SU-DHL-6 (cell line): ENCODE results near the gene PRKCE.

Experiments
- CTCF ChIP-seq: fragments of 200-600 bp; sonication (generic); IDR thresholded peaks from one replicate; pipeline ENCODE4 v1.5.1; 2017; ENCODE audit warnings: antibody characterized with exemption, mild to moderate bottlenecking, low read length, moderate library complexity; ENCODE audit not compliant: insufficient read depth, poor library complexity, severe bottlenecking
- EZH2phosphoT487 ChIP-seq: fragments of 200-600 bp; sonication (generic), shearing (Covaris generic); conservative IDR thresholded peaks from 2 replicates; pipeline ENCODE4 v1.6.1; 2018; ENCODE audit warnings: mild to moderate bottlenecking, antibody characterized with exemption, low read length, moderate library complexity, mixed read lengths

DNA sequence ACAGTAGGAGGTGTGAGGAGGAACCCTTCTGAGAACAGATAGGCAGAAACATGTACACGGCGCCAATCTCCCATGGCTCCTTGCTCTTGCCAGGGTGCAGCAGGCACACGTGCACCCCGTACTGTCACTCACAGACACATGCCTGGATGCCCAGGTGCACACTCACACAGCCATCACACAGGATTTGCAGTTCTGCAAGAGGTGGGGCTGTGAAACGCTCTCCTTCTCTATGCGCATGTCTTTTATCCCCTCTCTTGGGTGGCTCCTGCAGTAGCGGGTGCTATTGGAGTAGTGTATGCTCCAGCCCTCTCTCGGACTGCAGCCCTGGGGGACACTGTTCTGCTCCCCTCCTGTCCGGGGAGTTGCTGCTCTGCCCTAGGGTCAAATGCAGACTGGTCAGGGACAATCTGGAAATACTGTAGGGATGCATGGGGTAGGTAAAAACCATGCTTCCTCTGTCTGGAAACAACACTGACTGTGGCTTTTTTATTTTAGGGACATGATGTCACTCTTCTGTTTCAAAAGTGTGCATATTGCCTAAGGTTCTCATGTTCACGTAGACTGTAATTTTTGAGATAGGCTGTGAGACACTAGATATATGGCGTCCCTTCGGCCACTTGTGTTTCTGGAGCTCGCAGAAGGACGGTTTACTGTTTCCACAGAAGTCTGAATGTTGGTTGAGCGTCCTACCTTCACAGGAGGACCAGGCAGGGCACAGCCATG lies 118.5 kb downstream of the PRKCE start:
- TF ChIP-seq CTCF (no peak), EZH2phosphoT487 (no peak)
